Sigmoid colon (tissue), 7 donors: Measurements from ENCODE around the gene GNPNAT1. TPM values are rescaled to one million over a fixed set of nuclear protein-coding genes. Genes with fewer than 3 reads are reported as not detected.

Experiments
- DNase-seq: peaks from one replicate; pipeline ENCODE4 v3.0.0-alpha.2; 2019
- H3K27ac ChIP-seq, 4 donors: fragments of 200-600 bp; sonication (generic); one replicate each; pipeline ENCODE4 v1.5.1; 2016 to 2019; ENCODE audit warnings: mild to moderate bottlenecking in 1 of 4
- H3K27me3 ChIP-seq, 3 donors: fragments of 200-600 bp; sonication (generic); one replicate each; pipeline ENCODE4 v1.5.1; 2019; ENCODE audit warnings: mild to moderate bottlenecking in 1 of 3
- H3K36me3 ChIP-seq, 4 donors: fragments of 200-600 bp; sonication (generic); one replicate each; pipeline ENCODE4 v1.5.1; 2016 to 2019
- H3K4me1 ChIP-seq, 4 donors: fragments of 200-600 bp; sonication (generic); one replicate each; pipeline ENCODE4 v1.5.1; 2017 to 2019
- H3K4me3 ChIP-seq, 4 donors: fragments of 200-600 bp; sonication (generic); one replicate each; pipeline ENCODE4 v1.5.1; 2017 to 2019; ENCODE audit warnings: mild to moderate bottlenecking in 2 of 4, moderate library complexity in 1 of 4
- H3K9me3 ChIP-seq, 4 donors: fragments of 200-600 bp in 3 of 4; sonication (generic) in 3 of 4; one replicate each; pipeline versions ENCODE4 v1.5.1 to v1.6.1; 2013 to 2019
- EP300 ChIP-seq, 4 donors: sonication (generic); formaldehyde crosslinking; IDR thresholded peaks; one replicate each; pipeline ENCODE4 v1.6.1; 2017; ENCODE audit warnings: antibody characterized with exemption in 4 of 4
- POLR2A ChIP-seq, 2 donors: fragments of 450-650 bp; IDR thresholded peaks; one replicate each; pipeline ENCODE4 v1.6.1; 2016; ENCODE audit warnings: antibody characterized with exemption in 2 of 2, mild to moderate bottlenecking in 2 of 2, moderate library complexity in 2 of 2
- POLR2AphosphoS5 ChIP-seq, 4 donors: sonication (generic); formaldehyde crosslinking; IDR thresholded peaks; one replicate each; pipeline ENCODE4 v1.6.1; 2017; ENCODE audit warnings: antibody characterized with exemption in 4 of 4
- WGBS, 2 donors: extraction: QIAGEN DNeasy Blood & Tissue Kit; methylation state at CpG; one replicate each; pipeline ENCODE4 v1.1.7; 2013; 5-methylcytosine and 5-hydroxymethylcytosine counted together
- intact Hi-C: fragments of 100-400 bp; cut with DNase I; formaldehyde crosslinking; loops from one replicate; pipeline ENCODE4 v1.15.1; 2023
- polyA plus RNA-seq, 3 donors: library from polyadenylated mRNA; stranded (reverse); fragments of 200-250 nt; gene quantifications; one replicate each; pipeline ENCODE4 v1.2.3, GENCODE V29; 2013
- total RNA-seq, 4 donors: library from RNA; depleted of rRNA; stranded (reverse); fragments of >200 nt; gene quantifications; one replicate each; pipeline ENCODE4 v1.1.0, GENCODE V29; 2016
- TF ChIP-seq, protein P1 (sequence below), 4 experiments: fragments of 450-650 bp in 3 of 4; fragments of 200-600 bp in 1 of 4; IDR thresholded peaks; one replicate each; pipeline ENCODE4 v1.5.1; 2016 to 2019; ENCODE audit warnings: antibody characterized with exemption in 4 of 4, mild to moderate bottlenecking in 3 of 4, moderate library complexity in 2 of 4
- donor health status: healthy with polysubstance abuse.
- donor health status: Bipolar disorder and iron deficiency.
- donor health status: healthy.

Gene GNPNAT1
- total and polyA plus RNA-seq, 7 donors, result 13.3 to 34.9 (median 18.8) TPM

DNA sequence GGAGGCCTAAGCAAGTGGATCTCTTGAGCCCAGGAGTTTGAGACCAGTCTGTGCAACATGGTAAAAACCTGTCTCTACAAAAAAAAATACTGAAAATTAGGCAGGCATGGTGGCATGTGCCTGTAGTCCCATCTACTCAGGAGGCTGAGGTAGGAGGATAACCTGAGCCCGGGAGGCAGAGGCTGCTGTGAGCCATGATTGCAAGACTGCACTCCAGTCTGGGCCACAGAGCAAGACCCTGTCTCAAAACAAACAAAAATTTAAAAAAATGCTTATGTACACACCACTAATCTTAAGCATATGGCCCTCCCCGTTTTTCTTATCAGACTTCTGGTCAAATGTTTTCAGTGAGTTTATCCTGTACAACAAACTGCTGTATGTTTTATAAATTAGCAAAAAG is 1.7 kb upstream of the GNPNAT1 start:
- intact Hi-C loops, result loop anchor here (5.0 kb wide), 1 partner anchor 61 kb away; the partner anchor contains the start of gene STYX
- H3K4me1 ChIP-seq, result peaks cover 0 to 28% (median 14%) of the 10 kb centered on the region in 4 donors
- WGBS, 2 donors, result 52 to 75% methylated on average over 2 of the region's 2 CpGs
- no peak overlapping the region for H3K4me3 ChIP-seq
- H3K27ac ChIP-seq, result no peak overlapping the region
- H3K27me3 ChIP-seq, result no peaks in the 10 kb centered on the region
- TF ChIP-seq EP300 (IDR thresholded peaks at IDR 0.05) (no peak), POLR2AphosphoS5 (IDR thresholded peaks at IDR 0.05) (no peak), POLR2A (IDR thresholded peaks at IDR 0.05) (no peak)
- TF ChIP-seq, protein P1, sequence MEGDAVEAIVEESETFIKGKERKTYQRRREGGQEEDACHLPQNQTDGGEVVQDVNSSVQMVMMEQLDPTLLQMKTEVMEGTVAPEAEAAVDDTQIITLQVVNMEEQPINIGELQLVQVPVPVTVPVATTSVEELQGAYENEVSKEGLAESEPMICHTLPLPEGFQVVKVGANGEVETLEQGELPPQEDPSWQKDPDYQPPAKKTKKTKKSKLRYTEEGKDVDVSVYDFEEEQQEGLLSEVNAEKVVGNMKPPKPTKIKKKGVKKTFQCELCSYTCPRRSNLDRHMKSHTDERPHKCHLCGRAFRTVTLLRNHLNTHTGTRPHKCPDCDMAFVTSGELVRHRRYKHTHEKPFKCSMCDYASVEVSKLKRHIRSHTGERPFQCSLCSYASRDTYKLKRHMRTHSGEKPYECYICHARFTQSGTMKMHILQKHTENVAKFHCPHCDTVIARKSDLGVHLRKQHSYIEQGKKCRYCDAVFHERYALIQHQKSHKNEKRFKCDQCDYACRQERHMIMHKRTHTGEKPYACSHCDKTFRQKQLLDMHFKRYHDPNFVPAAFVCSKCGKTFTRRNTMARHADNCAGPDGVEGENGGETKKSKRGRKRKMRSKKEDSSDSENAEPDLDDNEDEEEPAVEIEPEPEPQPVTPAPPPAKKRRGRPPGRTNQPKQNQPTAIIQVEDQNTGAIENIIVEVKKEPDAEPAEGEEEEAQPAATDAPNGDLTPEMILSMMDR (IDR thresholded peaks at IDR 0.05), result no peak
- H3K9me3 ChIP-seq, result no peaks in the 10 kb centered on the region
- H3K36me3 ChIP-seq, result no peaks in the 10 kb centered on the region
- DNase-seq, result no peak

DNA sequence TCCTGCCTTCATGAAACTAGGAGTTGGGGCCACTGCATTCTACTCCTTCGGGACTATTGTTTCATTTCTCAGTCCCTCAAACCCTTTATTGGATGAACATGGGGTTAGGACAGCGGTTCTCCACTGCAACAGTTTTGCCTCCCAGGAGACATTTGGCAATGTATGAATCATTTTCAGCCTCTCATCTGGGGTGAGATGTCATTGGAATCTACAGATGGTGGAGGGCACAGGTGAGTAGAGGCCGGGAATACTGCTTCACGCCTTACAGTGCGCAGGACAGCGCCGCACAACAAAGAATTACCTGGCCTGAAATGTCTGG is 649 bp upstream of the GNPNAT1 start:
- no peaks in the 10 kb centered on the region for H3K9me3 ChIP-seq
- peak overlapping the region; percentile 83 to 91 (median 89) for H3K27ac ChIP-seq
- peak overlapping the region; percentile 66 to 84 (median 74) for H3K4me3 ChIP-seq
- H3K27me3 ChIP-seq, result no peaks in the 10 kb centered on the region
- H3K36me3 ChIP-seq, result no peaks in the 10 kb centered on the region
- TF ChIP-seq, protein P1 (IDR thresholded peaks at IDR 0.05), result no peak
- TF ChIP-seq POLR2AphosphoS5 (IDR thresholded peaks at IDR 0.05) (no peak), POLR2A (IDR thresholded peaks at IDR 0.05) (no peak), EP300 (IDR thresholded peaks at IDR 0.05) (no peak)
- WGBS, 2 donors, result 87% methylated on average over 7 of the region's 7 CpGs
- H3K4me1 ChIP-seq, result peaks cover 0 to 28% (median 14%) of the 10 kb centered on the region in 4 donors
- no peak for DNase-seq
- intact Hi-C loops, result loop anchor here (5.0 kb wide), 1 partner anchor 60 kb away; the partner anchor contains the start of gene STYX

DNA sequence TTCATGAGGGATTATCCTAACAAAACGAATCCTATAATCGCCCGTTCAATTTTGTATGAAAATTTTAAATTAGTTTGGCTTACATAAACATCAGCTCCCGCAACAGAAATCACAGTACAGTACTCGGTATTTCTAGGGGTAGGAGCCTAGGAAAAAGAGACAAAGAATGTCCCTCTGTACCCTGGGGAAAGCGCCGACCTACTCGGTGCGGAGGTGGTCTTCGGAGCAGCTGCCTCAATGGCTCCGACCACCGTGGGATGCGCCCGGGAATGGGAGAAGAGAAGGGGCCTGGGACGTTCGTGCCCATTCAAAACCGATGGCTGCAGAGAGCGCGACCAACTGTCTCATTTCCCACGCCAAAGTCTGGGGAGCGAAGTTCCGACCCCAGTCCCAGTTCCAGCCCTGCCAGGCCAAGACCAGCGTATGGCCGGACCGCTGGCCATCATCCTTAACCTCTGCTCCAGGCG is 618 bp downstream of the GNPNAT1 start:
- Histone ChIP-seq H3K36me3 (no peaks in the 10 kb centered on the region), H3K27ac (peak overlapping the region; percentile 83 to 91 (median 89)), H3K9me3 (no peaks in the 10 kb centered on the region), H3K27me3 (no peaks in the 10 kb centered on the region), H3K4me3 (peak overlapping the region; percentile 66 to 84 (median 74)), H3K4me1 (peaks cover 0 to 28% (median 14%) of the 10 kb centered on the region in 4 donors)
- WGBS, 2 donors, result 1 to 2% methylated on average over 26 of the region's 26 CpGs
- no peak for DNase-seq
- intact Hi-C loops, result loop anchor here (2.0 to 5.0 kb wide), 2 partner anchors 58 to 362 kb away; partner anchors contain the start of genes DDHD1 and STYX
- TF ChIP-seq POLR2A (IDR thresholded peaks at IDR 0.05) (no peak), EP300 (IDR thresholded peaks at IDR 0.05) (no peak), POLR2AphosphoS5 (IDR thresholded peaks at IDR 0.05) (no peak)

DNA sequence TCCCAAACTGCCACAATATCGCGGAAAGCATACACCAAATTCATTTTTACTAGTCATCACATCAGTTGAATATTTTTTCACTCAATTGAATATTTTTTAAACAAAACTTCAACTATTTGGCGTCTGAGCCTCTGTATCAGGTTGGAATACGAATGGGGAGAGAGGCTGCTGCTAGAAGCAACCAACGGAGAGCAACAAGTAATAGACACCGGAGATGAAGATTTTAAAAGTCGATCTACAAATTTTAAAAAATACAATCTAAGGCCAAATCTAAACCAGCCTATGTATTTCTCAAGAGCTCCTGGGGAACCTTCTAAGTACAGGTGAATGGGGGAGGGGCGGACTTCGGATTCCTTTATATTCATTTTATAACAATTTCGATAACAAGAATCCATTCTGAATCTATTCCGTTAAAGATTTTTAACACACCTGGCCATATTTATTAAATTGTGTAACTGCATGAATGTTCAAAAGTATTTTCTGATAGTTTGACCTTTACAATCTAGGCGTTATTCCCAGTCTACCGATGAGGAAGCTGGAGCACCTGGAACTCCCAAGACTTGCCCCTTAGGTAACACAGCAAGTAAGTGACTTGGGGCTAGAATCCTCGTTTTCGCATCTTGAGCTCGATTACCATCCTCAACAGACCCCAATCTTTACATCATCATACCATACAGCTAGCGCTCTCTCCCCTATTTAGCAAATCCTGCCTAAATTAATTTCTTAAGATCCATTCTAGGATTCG is 1.2 kb downstream of the GNPNAT1 start:
- intact Hi-C loops, result loop anchor here (2.0 to 5.0 kb wide), 2 partner anchors 58 to 363 kb away; partner anchors contain the start of genes DDHD1 and STYX
- Histone ChIP-seq H3K36me3 (no peaks in the 10 kb centered on the region), H3K9me3 (no peaks in the 10 kb centered on the region), H3K4me1 (peaks cover 0 to 28% (median 14%) of the 10 kb centered on the region in 4 donors), H3K4me3 (peak overlapping the region; percentile 66 to 84 (median 74)), H3K27ac (peak overlapping the region in 3 of 4 donors; percentile 83 to 89 (median 89)), H3K27me3 (no peaks in the 10 kb centered on the region)
- DNase-seq, result no peak
- WGBS, 2 donors, result 48 to 58% methylated on average over 18 of the region's 18 CpGs
- no peak for TF ChIP-seq EP300 (IDR thresholded peaks at IDR 0.05)
- TF ChIP-seq, protein P1 (IDR thresholded peaks at IDR 0.05), result no peak
- TF ChIP-seq POLR2AphosphoS5 (IDR thresholded peaks at IDR 0.05), result no peak
- no peak for TF ChIP-seq POLR2A (IDR thresholded peaks at IDR 0.05)

DNA sequence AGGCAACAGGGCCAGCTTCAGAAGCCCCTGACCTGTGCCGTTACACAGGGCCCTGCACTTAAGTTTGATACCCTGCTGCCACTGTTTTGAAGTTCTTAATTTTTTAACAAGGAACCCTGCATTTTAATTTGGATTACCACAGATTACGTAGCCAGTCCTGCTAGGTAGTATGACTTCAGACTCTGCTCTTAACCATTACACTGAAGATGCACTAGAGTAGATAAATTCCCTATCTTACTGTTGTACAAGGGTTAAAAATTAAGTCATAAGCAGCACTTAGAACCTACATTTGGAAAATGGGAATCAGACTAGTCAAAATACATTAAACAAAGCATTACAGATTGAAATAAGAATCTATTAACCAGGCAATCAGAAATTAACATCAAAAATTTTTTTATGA is 2.3 kb downstream of the GNPNAT1 start:
- TF ChIP-seq EP300 (IDR thresholded peaks at IDR 0.05), result no peak
- no peak for TF ChIP-seq POLR2A (IDR thresholded peaks at IDR 0.05)
- no peak for TF ChIP-seq POLR2AphosphoS5 (IDR thresholded peaks at IDR 0.05)
- TF ChIP-seq, protein P1 (IDR thresholded peaks at IDR 0.05), result no peak
- no peaks in the 10 kb centered on the region for H3K9me3 ChIP-seq
- no peak overlapping the region for H3K27ac ChIP-seq
- 92 to 95% methylated on average over 2 of the region's 2 CpGs for WGBS, 2 donors
- H3K36me3 ChIP-seq, result peaks cover 0 to under 1% (median 0%) of the 10 kb centered on the region in 4 donors
- no peak overlapping the region for H3K4me3 ChIP-seq
- intact Hi-C loops, result no loop called here
- no peaks in the 10 kb centered on the region for H3K27me3 ChIP-seq
- H3K4me1 ChIP-seq, result peaks cover 0 to 28% (median 14%) of the 10 kb centered on the region in 4 donors
- no peak for DNase-seq
